GM19351 (cell line): Measurements from ENCODE around the gene FAM72B.
"Not testable (repeated sequence)": the region's sequence is repeated elsewhere in the genome, so short reads cannot be mapped to it uniquely, and the experiment has no call there.

Experiments
- ATAC-seq: cut with Tn5 transposase; IDR thresholded peaks from one replicate; pipeline ENCODE4 v1.9.1; 2021; ENCODE audit warnings: mild to moderate bottlenecking, moderate library complexity; ENCODE audit not compliant: unreplicated experiment

The FAM72B gene

DNA sequence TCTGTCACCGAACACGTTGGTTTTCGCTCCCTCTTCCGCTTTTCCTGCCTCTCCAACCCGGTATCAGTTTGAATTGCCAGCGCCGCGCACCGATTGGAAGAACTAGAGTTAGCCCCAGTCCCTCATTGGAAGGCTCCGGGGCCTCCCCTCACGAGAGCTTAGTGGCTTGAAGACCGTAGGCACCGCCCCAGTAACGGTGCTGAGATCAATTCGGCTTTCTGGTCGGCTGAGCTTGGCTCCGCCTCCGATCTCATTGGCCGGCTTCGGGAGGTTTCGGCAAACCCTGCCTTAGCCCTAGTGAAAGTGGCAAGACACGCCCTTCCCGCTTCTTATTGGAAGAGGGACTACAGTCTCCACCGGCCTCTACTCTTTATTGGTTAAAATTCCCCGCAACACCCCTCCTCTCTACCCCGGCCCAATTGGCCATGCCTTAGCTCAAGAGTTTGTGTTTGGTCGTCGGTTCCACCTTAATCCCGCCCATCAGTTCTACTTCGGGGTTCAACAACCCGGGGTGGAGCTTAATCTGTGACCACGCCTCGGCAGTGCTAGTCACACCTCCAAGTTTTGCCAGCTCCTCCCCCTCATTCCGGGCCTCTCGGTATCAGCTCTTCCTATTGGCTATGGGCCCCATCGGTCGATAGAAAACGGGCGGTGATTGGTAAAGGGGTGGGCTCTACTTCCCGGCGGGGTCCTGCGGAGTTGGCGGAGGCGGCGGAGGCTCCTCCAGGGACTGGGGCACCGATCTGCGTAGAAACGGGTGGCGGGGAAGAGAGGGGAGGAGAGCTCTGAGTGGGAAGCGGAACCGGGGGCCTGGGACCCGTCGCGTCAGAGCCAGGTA is at the start of gene FAM72B, which contains the start of gene SRGAP2C:
FAM72B (minus strand) TSS at position 51 of the 838 bp plus-strand sequence. CDS start 851 bp downstream, outside the sequence.
SRGAP2C (plus strand) TSS at position 686 of the 838 bp plus-strand sequence. CDS start 2,472 bp downstream, outside the sequence.
- peak; percentile 79 for ATAC-seq

- ATAC-seq: peak; percentile 90
Observed at GRCh38 chr1:121232445-121233125, 48.4 kb upstream of the FAM72B start.

GRCh38 chr1:121230636-121231035 is 46.5 kb upstream of the FAM72B start:
- not testable (repeated sequence) for ATAC-seq

- ATAC-seq: not testable (repeated sequence)
Observed at GRCh38 chr1:121227544-121228330, 43.6 kb upstream of the FAM72B start.

DNA sequence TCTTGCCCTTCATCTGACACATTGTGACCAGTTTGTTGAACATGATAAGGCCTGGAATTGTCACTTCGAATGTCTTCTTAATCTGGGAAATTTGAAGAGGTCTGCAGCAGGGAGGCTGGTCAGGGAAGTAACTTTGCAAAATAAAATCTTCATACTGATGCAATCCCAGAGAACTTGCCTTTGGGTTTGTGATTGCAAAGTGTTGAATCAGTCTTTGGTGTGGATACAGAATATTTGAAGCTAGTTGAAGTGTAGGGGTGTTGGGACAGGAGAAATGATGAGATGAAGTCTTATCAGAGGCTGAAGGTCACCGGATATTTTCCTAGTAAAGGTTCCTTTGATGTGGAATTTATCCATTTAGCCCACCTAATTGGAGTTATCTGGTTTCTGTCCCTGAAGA is 42.8 kb upstream of the FAM72B start:
- ATAC-seq: not testable (repeated sequence)

GRCh38 chr1:121226295-121226904 is 42.3 kb upstream of the FAM72B start:
- ATAC-seq: not testable (repeated sequence)

- peak; percentile 97 for ATAC-seq
Observed at GRCh38 chr1:121224714-121225113, 40.6 kb upstream of the FAM72B start.

DNA sequence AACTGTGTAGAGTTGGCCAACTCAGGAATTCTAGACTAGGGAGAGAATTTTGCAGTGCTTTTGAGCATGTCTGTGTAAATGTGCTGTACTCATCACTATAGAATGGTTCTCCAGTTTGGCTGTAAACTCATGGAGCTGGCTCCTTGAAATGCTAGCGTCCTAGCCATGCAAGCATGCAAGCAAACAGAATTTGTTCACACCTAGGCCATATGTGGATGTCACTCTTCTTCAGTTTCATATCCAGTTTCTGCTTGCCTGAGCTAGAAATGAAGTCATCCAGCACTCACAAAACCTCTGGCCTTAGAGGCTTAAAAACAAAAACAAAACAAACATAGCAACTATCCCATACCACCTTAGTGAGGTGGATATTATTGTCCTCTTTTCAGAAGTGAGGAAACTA is 37.6 kb upstream of the FAM72B start:
- peak; percentile 55 for ATAC-seq

DNA sequence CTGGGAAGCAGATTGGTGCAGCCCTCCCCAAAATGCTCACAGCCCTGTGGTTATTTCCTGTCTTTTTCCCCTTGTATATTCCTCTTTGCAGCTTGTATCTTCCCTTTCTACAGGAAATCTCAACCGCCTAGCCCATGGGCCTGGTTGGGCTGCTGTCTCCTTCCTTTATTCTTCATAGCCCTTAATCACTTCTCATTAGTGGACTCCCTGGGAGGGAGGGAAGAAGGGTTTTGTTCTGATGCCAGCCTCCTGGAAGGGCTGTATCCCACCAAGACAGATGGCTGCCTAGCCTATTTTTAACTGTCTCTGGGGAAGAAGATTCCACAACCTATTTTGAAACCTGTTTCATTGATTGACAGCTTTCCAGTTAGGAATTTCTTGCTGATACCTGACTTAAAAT is 32.5 kb upstream of the FAM72B start:
- not testable (repeated sequence) for ATAC-seq

- not testable (repeated sequence) for ATAC-seq
Observed at GRCh38 chr1:121215699-121216417, 31.7 kb upstream of the FAM72B start.

- ATAC-seq: peak; percentile 50
Observed at GRCh38 chr1:121214544-121215156, 30.5 kb upstream of the FAM72B start.

DNA sequence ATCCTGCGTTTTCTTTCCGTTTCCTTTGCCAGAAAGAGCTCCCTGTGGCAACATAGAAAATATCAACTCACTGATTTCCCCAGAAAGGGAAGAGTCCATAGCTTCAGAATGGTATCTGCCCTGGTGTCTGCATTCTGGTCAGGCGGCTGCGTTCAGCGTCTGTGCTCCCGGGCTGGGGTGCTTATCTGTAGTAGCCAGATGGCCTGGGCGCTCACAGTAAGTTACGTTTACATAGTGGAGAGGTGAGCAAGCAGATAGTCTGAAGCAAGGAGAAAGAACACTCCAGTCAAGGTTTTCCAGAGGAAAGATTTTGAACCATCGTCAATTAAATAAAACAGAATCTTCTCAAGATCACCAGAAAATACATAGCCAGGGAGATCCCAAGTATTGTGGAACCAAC is 29.4 kb upstream of the FAM72B start:
- not testable (repeated sequence) for ATAC-seq

DNA sequence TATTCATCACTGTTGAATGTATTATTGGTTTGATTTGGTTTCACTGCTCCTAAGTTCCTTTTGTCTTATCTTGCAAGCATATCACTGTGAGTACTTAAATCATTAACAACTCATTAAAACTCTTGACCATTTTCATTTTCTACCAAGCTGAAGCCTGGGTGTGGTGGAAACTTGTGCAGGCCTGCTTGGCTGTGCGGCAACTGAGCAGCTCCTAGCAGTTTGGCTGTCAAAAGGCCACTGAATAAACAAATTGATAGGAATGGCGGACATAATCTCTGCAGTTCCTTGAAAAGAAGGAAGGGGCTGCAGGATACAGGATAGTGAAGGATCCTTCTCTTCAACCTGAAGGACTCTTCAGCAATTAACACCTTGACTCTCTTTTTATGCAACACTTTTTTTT is 26.6 kb upstream of the FAM72B start:
- not testable (repeated sequence) for ATAC-seq

- ATAC-seq: not testable (repeated sequence)
Observed at GRCh38 chr1:121208375-121208774, 24.2 kb upstream of the FAM72B start.

DNA sequence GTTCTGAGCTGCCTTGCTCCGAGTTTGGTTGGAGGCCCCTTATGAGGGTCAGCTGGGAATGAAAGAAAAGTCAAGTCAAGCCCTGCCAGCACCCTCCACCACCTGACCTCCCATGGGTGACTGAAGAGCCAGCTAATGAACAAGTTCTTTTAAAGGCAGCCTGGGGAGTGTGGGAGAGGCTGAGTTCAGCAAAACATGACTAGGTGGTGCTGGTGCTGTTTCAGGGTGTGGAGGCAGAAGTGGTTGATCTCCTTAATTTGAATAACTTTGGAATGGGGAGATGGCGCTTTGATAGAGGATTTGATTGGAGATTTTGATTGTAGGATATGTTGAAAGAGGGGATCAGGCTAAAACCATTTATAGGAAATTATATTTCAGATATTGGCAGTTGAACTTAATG is 23.2 kb upstream of the FAM72B start:
- ATAC-seq: not testable (repeated sequence)

DNA sequence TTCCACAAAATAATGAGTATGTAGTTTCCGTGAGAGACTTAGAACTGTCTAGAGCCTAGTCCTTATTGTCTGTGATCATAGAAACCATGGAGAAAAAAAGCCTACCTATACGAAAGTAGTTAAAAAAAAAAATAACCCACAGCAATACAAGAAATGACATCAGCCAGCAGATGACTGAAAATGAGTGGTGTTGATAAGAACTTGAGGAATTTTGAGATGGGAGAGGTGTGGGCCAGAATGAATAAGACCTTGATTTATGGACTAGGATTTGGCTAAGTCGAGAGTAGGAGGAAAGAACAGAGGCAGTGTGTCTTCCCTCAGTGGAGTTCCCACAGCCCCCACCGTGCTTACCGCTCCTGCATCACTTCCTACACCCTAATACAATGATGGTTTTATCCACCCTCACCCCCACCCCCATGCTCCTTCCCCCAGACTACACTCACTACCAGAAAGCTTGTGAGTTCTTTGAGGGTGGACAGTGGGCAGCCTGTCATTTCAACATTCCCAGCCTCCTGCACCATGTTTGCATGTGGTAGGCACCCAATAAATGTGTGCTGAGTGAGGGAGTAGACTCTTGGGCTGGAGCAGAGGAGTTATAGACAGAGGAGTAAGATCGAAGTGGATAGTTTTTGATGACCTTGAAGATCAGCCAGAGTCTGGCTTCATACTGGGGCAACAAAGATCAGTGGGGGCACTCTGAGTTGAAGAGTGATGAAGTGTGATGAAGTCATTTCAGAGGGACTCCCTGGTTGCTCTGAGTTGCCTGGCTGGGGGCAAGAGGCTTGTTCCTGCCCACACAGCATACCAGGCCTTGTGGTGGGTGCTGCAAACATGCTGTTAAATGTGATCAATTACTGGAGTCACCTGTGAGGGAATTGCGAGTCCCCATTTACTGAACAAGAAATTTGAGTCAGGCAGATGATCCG is 21.9 kb upstream of the FAM72B start:
- not testable (repeated sequence) for ATAC-seq

DNA sequence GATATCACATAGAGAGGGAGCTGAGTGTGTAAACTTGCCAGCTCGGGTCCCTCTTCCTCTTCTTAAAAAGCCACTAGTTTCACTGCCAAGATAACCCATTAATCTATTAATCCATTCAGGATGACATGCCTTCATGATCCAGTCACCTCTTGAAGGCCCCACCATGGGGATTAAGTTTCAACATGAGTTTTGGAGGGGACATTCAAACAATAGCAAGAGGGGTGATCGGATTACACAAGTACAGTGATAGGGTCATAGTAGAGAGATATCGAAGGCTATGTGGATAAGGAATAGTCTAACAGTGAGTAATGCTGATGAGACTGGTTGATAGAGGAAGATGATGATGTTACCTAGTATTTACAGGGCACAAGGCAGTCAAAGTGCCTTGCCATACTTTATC is 18.8 kb upstream of the FAM72B start:
- ATAC-seq: not testable (repeated sequence)
